ENCODE results near the gene KIAA1958. TPM values are rescaled to one million over a fixed set of nuclear protein-coding genes. Genes with fewer than 3 reads are reported as not detected.

Gene KIAA1958
- total and polyA plus RNA-seq, 12 donors, result 0.59 to 7.7 (median 6.1) TPM

DNA sequence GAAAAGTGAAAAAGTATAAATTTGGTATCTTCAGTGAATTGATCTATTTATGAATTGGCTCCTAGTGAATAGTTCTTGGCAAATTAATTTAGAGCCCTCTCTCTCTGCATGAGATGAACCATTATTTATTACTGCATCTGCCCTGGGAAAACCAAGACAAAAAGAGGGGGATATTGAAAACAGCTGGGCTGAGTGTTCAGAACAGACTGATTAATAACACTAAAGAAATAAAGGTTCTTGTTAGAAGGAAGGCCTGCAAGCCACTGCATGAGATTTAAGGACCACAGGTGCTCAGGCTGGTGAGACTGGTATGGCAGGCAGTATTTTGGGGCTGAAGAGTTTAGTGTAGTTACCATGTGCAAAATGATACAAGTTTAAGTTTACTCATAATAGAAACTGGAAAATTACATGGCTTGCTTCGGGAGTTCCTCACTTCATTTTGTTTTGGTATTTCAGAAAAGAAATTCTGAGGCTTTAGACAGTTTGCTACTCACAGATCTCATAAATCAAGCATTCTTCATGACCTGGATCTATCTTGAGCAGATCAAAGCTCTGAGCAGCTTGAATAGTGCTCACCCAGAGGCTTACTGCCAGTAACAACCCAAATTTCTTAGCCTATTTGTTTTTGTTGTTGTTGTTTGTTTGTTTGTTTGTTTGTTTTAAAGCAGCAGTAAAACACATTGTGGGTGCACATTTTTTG lies 56.1 kb downstream of the KIAA1958 start:
- WGBS, 2 donors, result 96 to 97% methylated on average over 1 of the region's 1 CpG
- H3K4me1 ChIP-seq, result peaks cover 0 to 16% (median 0%) of the 10 kb centered on the region in 9 donors
- no peak overlapping the region for H3K27ac ChIP-seq
- intact Hi-C loops (cut with DNase I), result loop anchor here in 1 of 10 donors (10.0 kb wide), 1 partner anchor 48 kb away; no protein-coding TSS in a partner anchor
- DNase-seq (no peak), ATAC-seq (no peak)
- no peak overlapping the region for H3K4me3 ChIP-seq
- H3K36me3 ChIP-seq, result no peaks in the 10 kb centered on the region
- H3K9me3 ChIP-seq, result no peaks in the 10 kb centered on the region
- TF ChIP-seq CTCF (IDR thresholded peaks at IDR 0.05), result no peak
- no peaks in the 10 kb centered on the region for H3K27me3 ChIP-seq

DNA sequence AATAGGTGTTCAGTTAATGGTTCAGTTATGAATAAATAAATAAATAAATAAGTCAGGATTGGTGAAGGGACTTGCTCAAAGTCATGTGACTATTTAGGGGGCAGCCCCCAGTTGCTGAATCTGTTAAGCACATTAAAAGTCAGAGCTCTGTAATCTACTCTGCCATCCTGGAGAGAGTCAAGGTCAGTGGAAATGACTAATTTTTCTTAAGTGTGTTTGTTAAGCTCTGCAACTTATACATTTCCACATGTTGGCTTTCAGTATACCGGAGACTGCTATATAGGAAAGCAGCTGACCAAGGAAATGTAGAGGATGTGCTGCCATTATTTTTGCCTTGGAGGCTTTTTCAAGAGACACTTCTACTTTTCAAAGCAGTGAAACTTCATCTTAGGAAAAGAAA lies 57.9 kb downstream of the KIAA1958 start:
- Histone ChIP-seq H3K9me3 (no peaks in the 10 kb centered on the region), H3K27ac (no peak overlapping the region), H3K27me3 (no peaks in the 10 kb centered on the region), H3K4me1 (peaks cover 0 to 20% (median 0%) of the 10 kb centered on the region in 9 donors), H3K36me3 (no peaks in the 10 kb centered on the region), H3K4me3 (no peak overlapping the region)
- no peak for DNase-seq
- TF ChIP-seq CTCF (IDR thresholded peaks at IDR 0.05), result no peak
- intact Hi-C loops (cut with DNase I), result loop anchor here in 1 of 10 donors (10.0 kb wide), 1 partner anchor 50 kb away; no protein-coding TSS in a partner anchor
- ATAC-seq, result no peak
- WGBS, 2 donors, result 81 to 91% methylated on average over 1 of the region's 1 CpG

GRCh38 chr9:112545237-112545636 lies 58.6 kb downstream of the KIAA1958 start:
- H3K27ac ChIP-seq, result no peak overlapping the region
- no peak overlapping the region for H3K4me3 ChIP-seq
- no peaks in the 10 kb centered on the region for H3K27me3 ChIP-seq
- no peak for TF ChIP-seq CTCF (IDR thresholded peaks at IDR 0.05)
- H3K9me3 ChIP-seq, result no peaks in the 10 kb centered on the region
- H3K4me1 ChIP-seq, result peaks cover 0 to 25% (median 0%) of the 10 kb centered on the region in 9 donors
- H3K36me3 ChIP-seq, result no peaks in the 10 kb centered on the region
- intact Hi-C loops (cut with DNase I), result loop anchor here in 1 of 10 donors (10.0 kb wide), 1 partner anchor 50 kb away; no protein-coding TSS in a partner anchor
- ATAC-seq (no peak), DNase-seq (no peak)

DNA sequence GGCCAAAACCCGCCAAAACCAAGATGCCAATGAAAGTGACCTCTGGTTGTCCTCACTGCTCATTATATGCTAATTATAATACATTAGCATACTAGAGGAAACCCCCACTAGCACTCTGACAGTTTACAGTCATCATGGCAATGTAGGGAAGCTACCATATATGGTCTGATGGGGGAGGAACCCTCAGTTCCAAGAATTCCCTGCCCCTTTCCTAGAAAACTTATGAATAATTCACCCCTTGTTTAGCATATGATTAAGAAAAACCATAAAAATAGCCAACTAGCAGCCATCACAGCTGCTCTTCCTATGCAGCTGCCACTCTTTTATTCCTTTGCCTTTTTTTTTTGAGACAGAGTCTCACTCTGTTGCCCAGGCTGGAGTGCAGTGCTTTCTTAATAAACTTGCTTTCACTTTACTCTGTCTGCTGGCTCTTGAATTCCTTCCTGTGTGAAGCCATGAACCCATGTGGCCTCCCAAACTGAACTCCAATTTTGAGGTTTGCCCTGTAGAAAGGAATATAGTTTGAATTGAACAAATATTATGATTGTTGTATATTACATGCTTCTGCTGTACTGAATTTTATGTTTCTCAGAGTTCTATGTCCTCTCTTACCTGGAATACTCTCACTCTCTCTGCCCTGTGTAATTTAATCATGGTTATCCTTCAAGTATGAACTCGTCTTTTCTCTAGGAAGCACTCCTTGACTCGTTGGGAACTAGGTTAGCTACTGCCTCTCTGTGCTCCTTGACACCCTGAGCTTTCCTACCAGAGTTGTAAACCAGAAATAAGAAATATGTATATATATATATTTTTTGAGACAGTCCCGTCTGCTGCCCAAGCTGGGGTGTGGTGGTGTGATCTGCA lies 59.8 kb downstream of the KIAA1958 start:
- ATAC-seq, result no peak
- intact Hi-C loops (cut with DNase I), result loop anchor here in 1 of 10 donors (10.0 kb wide), 1 partner anchor 52 kb away; no protein-coding TSS in a partner anchor
- H3K36me3 ChIP-seq, result no peaks in the 10 kb centered on the region
- H3K27ac ChIP-seq, result peak overlapping the region in 1 of 10 donors; percentile 7
- DNase-seq, result no peak
- H3K4me1 ChIP-seq, result peaks cover 0 to 25% (median 0%) of the 10 kb centered on the region in 9 donors
- WGBS, 2 donors, result 68 to 70% methylated on average over 4 of the region's 4 CpGs
- H3K9me3 ChIP-seq, result no peaks in the 10 kb centered on the region
- TF ChIP-seq CTCF (IDR thresholded peaks at IDR 0.05), result no peak
- H3K4me3 ChIP-seq, result no peak overlapping the region
- H3K27me3 ChIP-seq, result no peaks in the 10 kb centered on the region
